ENCODE results near the gene PCDHGB4.
"Not testable (repeated sequence)": the region's sequence is repeated elsewhere in the genome, so short reads cannot be mapped to it uniquely, and the experiment has no call there.

GRCh38 chr5:141340781-141341354, 46.6 kb upstream of the PCDHGB4 start:
- not testable (repeated sequence) for TF ChIP-seq JUND (IDR thresholded peaks at IDR 0.05; ENCODE audit: low read length); BRCA1 (IDR thresholded peaks at IDR 0.05; ENCODE audit: low read depth, low read length); RFX5 (IDR thresholded peaks at IDR 0.05; ENCODE audit: borderline replicate concordance, low read depth, low read length)
- TF ChIP-seq, protein P1, sequence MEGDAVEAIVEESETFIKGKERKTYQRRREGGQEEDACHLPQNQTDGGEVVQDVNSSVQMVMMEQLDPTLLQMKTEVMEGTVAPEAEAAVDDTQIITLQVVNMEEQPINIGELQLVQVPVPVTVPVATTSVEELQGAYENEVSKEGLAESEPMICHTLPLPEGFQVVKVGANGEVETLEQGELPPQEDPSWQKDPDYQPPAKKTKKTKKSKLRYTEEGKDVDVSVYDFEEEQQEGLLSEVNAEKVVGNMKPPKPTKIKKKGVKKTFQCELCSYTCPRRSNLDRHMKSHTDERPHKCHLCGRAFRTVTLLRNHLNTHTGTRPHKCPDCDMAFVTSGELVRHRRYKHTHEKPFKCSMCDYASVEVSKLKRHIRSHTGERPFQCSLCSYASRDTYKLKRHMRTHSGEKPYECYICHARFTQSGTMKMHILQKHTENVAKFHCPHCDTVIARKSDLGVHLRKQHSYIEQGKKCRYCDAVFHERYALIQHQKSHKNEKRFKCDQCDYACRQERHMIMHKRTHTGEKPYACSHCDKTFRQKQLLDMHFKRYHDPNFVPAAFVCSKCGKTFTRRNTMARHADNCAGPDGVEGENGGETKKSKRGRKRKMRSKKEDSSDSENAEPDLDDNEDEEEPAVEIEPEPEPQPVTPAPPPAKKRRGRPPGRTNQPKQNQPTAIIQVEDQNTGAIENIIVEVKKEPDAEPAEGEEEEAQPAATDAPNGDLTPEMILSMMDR (IDR thresholded peaks at IDR 0.05; ENCODE audit: control extremely low read depth in 1 of 3, insufficient read depth in 1 of 3, low read depth in 1 of 3, low read length in 3 of 3): not testable (repeated sequence)

Data from H1 (cell line).